ENCODE results near the gene PLOD3. TPM values are rescaled to one million over a fixed set of nuclear protein-coding genes. Genes with fewer than 3 reads are reported as not detected.
"Not testable (repeated sequence)": the region's sequence is repeated elsewhere in the genome, so short reads cannot be mapped to it uniquely, and the experiment has no call there.

Gene PLOD3
- total RNA-seq, 2 donors from 2014 or later = 66.2 to 72.3 TPM

DNA sequence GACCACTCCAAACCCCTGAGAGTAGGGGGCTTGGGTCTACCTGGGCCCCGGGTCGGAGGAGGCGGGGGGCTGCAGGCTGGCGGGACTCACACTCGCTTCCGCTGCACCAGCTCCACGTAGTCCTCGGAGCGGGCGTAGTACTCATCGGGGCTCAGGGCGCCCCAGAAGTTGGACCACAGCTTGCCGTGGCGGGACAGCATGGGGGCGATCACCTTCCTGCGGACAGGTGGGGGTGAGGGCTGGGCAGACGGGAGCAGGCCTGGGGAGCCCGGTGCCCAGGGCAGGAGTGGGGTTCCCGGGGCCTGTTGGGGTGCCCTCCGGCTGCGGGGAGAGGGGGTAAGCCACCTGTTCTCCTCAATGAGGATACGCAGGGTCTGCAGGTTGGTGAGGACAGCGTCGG, 5.9 kb downstream of the PLOD3 start:
- DNase-seq (ENCODE audit: low spot score) (no peak), ATAC-seq (no peak)
- Mint-ChIP-seq H3K36me3 (no peaks in the 10 kb centered on the region), H3K27me3 (no peaks in the 10 kb centered on the region), H3K4me3 (no peak overlapping the region), H3K27ac (no peak overlapping the region), H3K9me3 (no peaks in the 10 kb centered on the region), H3K4me1 (ENCODE audit: low read depth in 2 of 2) (peaks cover 8 to 9% of the 10 kb centered on the region in 2 donors)

GRCh38 chr7:101210143-101210542, 7.2 kb downstream of the PLOD3 start:
- Mint-ChIP-seq H3K9me3 (no peaks in the 10 kb centered on the region), H3K4me3 (no peak overlapping the region), H3K4me1 (ENCODE audit: low read depth in 2 of 2) (no peaks in the 10 kb centered on the region), H3K27me3 (no peaks in the 10 kb centered on the region), H3K27ac (no peak overlapping the region), H3K36me3 (no peaks in the 10 kb centered on the region)
- no peak for ATAC-seq
- no peak for DNase-seq (ENCODE audit: low spot score)

GRCh38 chr7:101208794-101209193, 8.6 kb downstream of the PLOD3 start:
- Mint-ChIP-seq H3K9me3 (no peaks in the 10 kb centered on the region), H3K27ac (no peak overlapping the region), H3K4me3 (no peak overlapping the region), H3K36me3 (no peaks in the 10 kb centered on the region), H3K27me3 (peaks cover under 1 to 4% of the 10 kb centered on the region in 2 donors), H3K4me1 (ENCODE audit: low read depth in 2 of 2) (peaks cover 0 to 3% of the 10 kb centered on the region in 2 donors)
- ATAC-seq (no peak), DNase-seq (ENCODE audit: low spot score) (no peak)

- Mint-ChIP-seq H3K4me3 (no peak overlapping the region), H3K36me3 (no peaks in the 10 kb centered on the region), H3K9me3 (no peaks in the 10 kb centered on the region), H3K27ac (no peak overlapping the region), H3K27me3 (peaks cover 7 to 15% of the 10 kb centered on the region in 2 donors), H3K4me1 (ENCODE audit: low read depth in 2 of 2) (peaks cover 0 to 4% of the 10 kb centered on the region in 2 donors)
- DNase-seq (ENCODE audit: low spot score) (no peak), ATAC-seq (no peak)
Measured at GRCh38 chr7:101207459-101207858, 9.9 kb downstream of the PLOD3 start.

GRCh38 chr7:101206665-101207042, 10.7 kb downstream of the PLOD3 start:
- Mint-ChIP-seq H3K9me3 (no peaks in the 10 kb centered on the region), H3K27ac (no peak overlapping the region), H3K4me1 (ENCODE audit: low read depth in 2 of 2) (peaks cover 0 to 4% of the 10 kb centered on the region in 2 donors), H3K4me3 (no peak overlapping the region), H3K36me3 (no peaks in the 10 kb centered on the region), H3K27me3 (peaks cover 7 to 15% of the 10 kb centered on the region in 2 donors)
- DNase-seq (ENCODE audit: low spot score) = no peak
- no peak for ATAC-seq

GRCh38 chr7:101205901-101206664, 11.3 kb downstream of the PLOD3 start:
- no peak overlapping the region for H3K4me3 Mint-ChIP-seq
- ATAC-seq (no peak), DNase-seq (ENCODE audit: low spot score) (no peak)
- peaks cover 0 to 4% of the 10 kb centered on the region in 2 donors for H3K4me1 Mint-ChIP-seq (ENCODE audit: low read depth in 2 of 2)
- H3K27me3 Mint-ChIP-seq = peaks cover 7 to 15% of the 10 kb centered on the region in 2 donors
- no peaks in the 10 kb centered on the region for H3K36me3 Mint-ChIP-seq
- no peaks in the 10 kb centered on the region for H3K9me3 Mint-ChIP-seq
- H3K27ac Mint-ChIP-seq = no peak overlapping the region

- DNase-seq (ENCODE audit: low spot score); H3K36me3 Mint-ChIP-seq; H3K27ac Mint-ChIP-seq; H3K4me3 Mint-ChIP-seq; H3K9me3 Mint-ChIP-seq; ATAC-seq; H3K4me1 Mint-ChIP-seq (ENCODE audit: low read depth in 2 of 2): not testable (repeated sequence)
- peaks cover 14 to 15% of the 10 kb centered on the region in 2 donors for H3K27me3 Mint-ChIP-seq
Measured at GRCh38 chr7:101203740-101204738, 13.3 kb downstream of the PLOD3 start.

DNA sequence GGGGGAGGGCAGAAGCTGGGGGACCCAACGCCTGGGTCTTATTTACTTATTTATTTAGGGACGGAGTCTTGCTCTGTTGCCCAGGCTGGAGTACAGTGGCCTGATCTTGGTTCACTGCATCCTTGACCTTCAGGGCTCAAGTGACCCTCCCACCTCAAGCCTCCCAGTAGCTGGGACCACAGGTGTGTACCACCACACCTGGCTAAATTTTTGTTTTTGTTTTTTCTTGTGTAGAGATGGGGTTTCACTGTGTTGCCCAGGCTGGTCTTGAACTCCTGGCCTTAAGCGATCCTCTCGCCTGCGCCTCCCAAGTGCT, 14.8 kb downstream of the PLOD3 start:
- Mint-ChIP-seq H3K4me1 (ENCODE audit: low read depth in 2 of 2) (peaks cover 0 to 4% of the 10 kb centered on the region in 2 donors), H3K4me3 (no peak overlapping the region), H3K27ac (no peak overlapping the region)

DNA sequence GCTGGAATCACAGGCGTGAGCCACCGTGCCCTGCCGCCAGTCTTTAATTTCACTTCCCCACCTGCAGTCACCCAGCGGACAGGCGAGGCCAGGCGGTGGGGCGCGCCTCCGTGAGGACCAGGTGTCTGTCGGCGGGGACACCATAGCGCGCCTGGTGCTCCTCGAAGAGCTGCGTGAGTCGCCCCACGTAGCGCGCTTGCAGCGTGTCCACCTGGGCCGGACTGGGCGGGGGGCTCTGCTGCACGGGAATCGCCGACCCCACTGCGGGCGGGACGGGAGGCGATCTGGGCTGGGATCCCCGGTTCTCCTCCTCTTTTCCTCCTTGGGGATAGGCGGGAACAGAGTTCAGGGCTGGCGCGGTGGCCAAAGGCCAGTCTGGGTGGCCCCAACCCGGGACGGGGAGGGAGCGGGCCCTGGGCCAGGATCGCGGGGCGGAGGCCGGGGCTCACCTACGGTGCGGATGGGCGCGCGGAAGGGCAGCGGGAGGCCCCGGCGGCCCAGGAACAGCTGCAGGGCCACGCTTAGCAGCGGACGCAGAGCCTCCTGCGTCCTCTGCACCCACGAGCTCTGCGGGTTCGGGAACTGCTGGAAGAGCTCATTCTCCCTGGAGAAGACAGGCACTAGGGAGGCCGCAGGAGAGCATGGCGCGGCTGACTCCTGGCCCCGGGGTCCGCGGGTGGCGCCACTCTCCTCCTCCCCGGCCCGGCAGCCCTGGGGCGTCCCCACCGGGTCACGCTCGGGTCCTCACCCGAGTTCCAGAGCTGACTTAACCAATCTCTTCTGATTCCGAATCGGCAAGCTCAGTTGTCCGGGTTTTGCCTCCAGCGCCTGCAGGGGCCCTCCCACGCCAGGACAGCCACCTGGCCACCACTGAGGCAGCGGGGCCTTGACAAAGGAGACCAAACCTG, 15.4 kb downstream of the PLOD3 start:
- Mint-ChIP-seq H3K36me3 (no peaks in the 10 kb centered on the region), H3K4me1 (ENCODE audit: low read depth in 2 of 2) (peaks cover 0 to 4% of the 10 kb centered on the region in 2 donors), H3K4me3 (no peak overlapping the region), H3K9me3 (no peaks in the 10 kb centered on the region), H3K27ac (no peak overlapping the region), H3K27me3 (peaks cover 14 to 15% of the 10 kb centered on the region in 2 donors)
- ATAC-seq (no peak), DNase-seq (ENCODE audit: low spot score) (no peak)

More for the DNA sequence above, 14.8 kb downstream of the PLOD3 start:
- DNase-seq (ENCODE audit: low spot score) (no peak), ATAC-seq (no peak)
- Mint-ChIP-seq H3K36me3 (no peaks in the 10 kb centered on the region), H3K27me3 (peaks cover 14 to 15% of the 10 kb centered on the region in 2 donors), H3K9me3 (no peaks in the 10 kb centered on the region)

DNA sequence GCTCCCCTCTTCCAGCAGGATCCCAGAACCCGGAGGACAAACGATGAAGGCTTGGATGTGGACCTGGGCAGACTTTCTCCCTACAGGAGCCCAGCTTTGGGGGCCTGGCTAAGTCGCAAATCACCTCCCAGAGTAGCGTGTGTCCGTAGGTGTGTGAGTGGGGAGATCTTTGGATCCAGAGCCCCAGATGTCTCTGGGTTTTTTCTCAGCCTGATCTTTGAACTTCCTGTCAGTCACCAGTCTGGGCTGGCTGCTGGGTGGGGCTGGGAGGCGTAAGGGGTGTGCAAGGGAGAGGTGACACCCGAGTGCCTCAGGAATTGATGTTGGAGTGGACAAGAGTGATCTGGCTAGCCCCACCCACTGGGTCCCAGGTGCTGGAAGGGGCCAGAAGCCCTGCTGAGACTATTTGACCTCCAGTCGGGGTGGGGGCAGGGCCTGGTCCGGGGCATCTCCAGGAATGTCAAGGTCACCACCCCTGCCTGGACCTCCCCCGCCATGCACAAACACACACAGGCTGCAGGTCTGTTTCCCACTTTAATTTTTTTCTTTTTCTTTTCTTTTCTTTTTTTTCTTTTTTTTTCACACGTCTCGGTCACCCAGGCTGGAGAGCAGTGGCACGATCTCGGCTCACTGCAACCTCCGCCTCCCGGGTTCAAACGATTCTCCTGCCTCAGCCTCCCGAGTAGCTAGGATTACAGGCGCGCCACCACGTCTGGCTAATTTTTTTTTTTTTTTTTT, 16.4 kb downstream of the PLOD3 start, which contains the start of gene MOGAT3:
Gene MOGAT3 (minus strand): TSS at position 175 of the 738 bp plus-strand sequence. CDS start 182 bp downstream, outside the sequence.
- H3K9me3 Mint-ChIP-seq = no peaks in the 10 kb centered on the region
- ATAC-seq (no peak), DNase-seq (ENCODE audit: low spot score) (no peak)
- peaks cover 0 to 4% of the 10 kb centered on the region in 2 donors for H3K4me1 Mint-ChIP-seq (ENCODE audit: low read depth in 2 of 2)
- no peaks in the 10 kb centered on the region for H3K36me3 Mint-ChIP-seq
- no peak within 1 kb of the TSS for H3K27ac Mint-ChIP-seq
- H3K27me3 Mint-ChIP-seq = peaks cover 14 to 15% of the 10 kb centered on the region in 2 donors
- H3K4me3 Mint-ChIP-seq = no peak within 1 kb of the TSS

GRCh38 chr7:101200504-101200861, 16.9 kb downstream of the PLOD3 start:
- H3K4me1 Mint-ChIP-seq (ENCODE audit: low read depth in 2 of 2) = peaks cover 0 to 4% of the 10 kb centered on the region in 2 donors
- H3K9me3 Mint-ChIP-seq = no peaks in the 10 kb centered on the region
- H3K27ac Mint-ChIP-seq = no peak overlapping the region
- no peak overlapping the region for H3K4me3 Mint-ChIP-seq
- no peaks in the 10 kb centered on the region for H3K36me3 Mint-ChIP-seq
- no peak for ATAC-seq
- DNase-seq (ENCODE audit: low spot score) = no peak
- peaks cover 14 to 15% of the 10 kb centered on the region in 2 donors for H3K27me3 Mint-ChIP-seq

GRCh38 chr7:101199522-101199921, 17.9 kb downstream of the PLOD3 start:
- not testable (repeated sequence) for H3K9me3 Mint-ChIP-seq; H3K4me1 Mint-ChIP-seq (ENCODE audit: low read depth in 2 of 2); H3K27ac Mint-ChIP-seq; H3K36me3 Mint-ChIP-seq; H3K4me3 Mint-ChIP-seq; DNase-seq (ENCODE audit: low spot score); ATAC-seq
- peaks cover 15 to 17% of the 10 kb centered on the region in 2 donors for H3K27me3 Mint-ChIP-seq

DNA sequence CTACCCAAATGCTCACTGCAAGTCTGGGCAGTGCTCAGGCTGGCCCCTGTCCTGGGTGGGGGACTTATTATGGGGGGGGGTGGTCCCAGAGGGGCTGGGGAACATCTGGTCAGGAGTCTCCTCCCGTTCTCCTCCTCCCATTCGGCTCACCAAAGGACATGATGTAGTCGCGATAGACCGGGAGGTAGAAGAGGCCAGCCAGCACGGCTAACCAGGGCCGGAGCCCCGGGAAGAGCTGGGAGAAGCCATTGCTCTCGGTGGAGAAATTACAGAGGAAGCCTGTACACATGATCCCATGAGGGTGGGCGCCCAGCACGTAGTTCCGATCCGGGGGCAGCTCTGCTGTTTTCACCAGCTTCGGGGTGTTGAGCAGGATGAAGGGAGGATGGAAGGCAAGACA, 18.9 kb downstream of the PLOD3 start:
- Mint-ChIP-seq H3K36me3 (no peaks in the 10 kb centered on the region), H3K9me3 (no peaks in the 10 kb centered on the region), H3K4me3 (no peak overlapping the region), H3K27me3 (peaks cover 7 to 15% of the 10 kb centered on the region in 2 donors), H3K27ac (no peak overlapping the region), H3K4me1 (ENCODE audit: low read depth in 2 of 2) (no peaks in the 10 kb centered on the region)
- no peak for ATAC-seq
- no peak for DNase-seq (ENCODE audit: low spot score)

Data from natural killer cell treated with Interleukin-12 subunit alpha and Interleukin-12 subunit beta and Interleukin-15 and Interleukin-18, amount 100 ng/mL, for 72 hours (primary cell).